ENCODE data around the gene ZNF594. TPM values are rescaled to one million over a fixed set of nuclear protein-coding genes. Genes with fewer than 3 reads are reported as not detected.
"Not testable (repeated sequence)": the region's sequence is repeated elsewhere in the genome, so short reads cannot be mapped to it uniquely, and the experiment has no call there.

The ZNF594 gene
- total RNA-seq, 4 donors from 2014 or later, result 1.1 to 6.7 (median 2.9) TPM

DNA sequence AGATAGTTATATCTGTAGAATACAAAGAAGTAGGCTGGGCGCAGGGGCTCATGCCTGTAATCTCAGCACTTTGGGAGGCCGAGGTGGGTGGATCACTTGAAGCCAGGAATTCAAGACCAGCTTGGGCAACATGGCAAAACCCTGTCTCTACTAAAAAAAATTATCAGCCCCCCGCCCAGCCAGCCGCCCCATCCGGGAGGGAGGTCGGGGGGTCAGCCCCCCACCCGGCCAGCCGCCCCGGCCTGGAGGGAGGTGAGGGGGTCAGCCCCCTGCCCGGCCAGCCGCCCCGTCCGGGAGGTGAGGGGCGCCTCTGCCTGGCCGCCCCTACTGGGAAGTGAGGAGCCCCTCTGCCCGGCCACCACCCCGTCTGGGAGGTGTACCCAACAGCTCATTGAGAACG lies 48.8 kb downstream of the ZNF594 start:
- H3K4me3 ChIP-seq; intact Hi-C loops (cut with DNase I; ENCODE audit: low total_unique reads); H3K27ac ChIP-seq; H3K36me3 ChIP-seq; DNase-seq; H3K27me3 ChIP-seq; in situ Hi-C loops (cut with MboI; ENCODE audit: low sequenced_read_pairs in 4 of 4); ATAC-seq; H3K4me1 ChIP-seq; H3K9me3 ChIP-seq: not testable (repeated sequence)

DNA sequence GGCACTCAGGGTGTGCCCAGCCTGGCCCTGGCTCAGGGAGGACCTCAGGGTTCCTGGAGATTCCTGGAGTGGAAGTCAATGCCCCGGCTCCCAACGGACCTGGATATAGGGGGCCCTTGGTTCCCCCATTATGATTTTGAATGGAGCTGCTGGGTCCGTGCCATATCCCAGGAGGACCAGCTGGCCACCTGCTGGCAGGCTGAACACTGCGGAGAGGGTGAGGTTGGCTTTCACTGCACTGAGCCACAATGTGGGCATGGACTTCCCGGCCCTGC lies 52.3 kb downstream of the ZNF594 start:
- TF ChIP-seq, protein P1, sequence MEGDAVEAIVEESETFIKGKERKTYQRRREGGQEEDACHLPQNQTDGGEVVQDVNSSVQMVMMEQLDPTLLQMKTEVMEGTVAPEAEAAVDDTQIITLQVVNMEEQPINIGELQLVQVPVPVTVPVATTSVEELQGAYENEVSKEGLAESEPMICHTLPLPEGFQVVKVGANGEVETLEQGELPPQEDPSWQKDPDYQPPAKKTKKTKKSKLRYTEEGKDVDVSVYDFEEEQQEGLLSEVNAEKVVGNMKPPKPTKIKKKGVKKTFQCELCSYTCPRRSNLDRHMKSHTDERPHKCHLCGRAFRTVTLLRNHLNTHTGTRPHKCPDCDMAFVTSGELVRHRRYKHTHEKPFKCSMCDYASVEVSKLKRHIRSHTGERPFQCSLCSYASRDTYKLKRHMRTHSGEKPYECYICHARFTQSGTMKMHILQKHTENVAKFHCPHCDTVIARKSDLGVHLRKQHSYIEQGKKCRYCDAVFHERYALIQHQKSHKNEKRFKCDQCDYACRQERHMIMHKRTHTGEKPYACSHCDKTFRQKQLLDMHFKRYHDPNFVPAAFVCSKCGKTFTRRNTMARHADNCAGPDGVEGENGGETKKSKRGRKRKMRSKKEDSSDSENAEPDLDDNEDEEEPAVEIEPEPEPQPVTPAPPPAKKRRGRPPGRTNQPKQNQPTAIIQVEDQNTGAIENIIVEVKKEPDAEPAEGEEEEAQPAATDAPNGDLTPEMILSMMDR (IDR thresholded peaks at IDR 0.05 in 4 of 5, conservative IDR thresholded peaks at IDR 0.05 in 1 of 5), result no peak
- no peak for TF ChIP-seq POLR2A (IDR thresholded peaks at IDR 0.05)
- no peaks in the 10 kb centered on the region for H3K9me3 ChIP-seq
- intact Hi-C loops (cut with DNase I; ENCODE audit: low total_unique reads), result no loop called here
- in situ Hi-C loops (cut with MboI; ENCODE audit: low sequenced_read_pairs in 4 of 4), result no loop called here
- no peaks in the 10 kb centered on the region for H3K36me3 ChIP-seq
- H3K4me1 ChIP-seq, result no peaks in the 10 kb centered on the region
- H3K4me3 ChIP-seq, result no peak overlapping the region
- no peak for ATAC-seq
- no peak overlapping the region for H3K27ac ChIP-seq
- no peaks in the 10 kb centered on the region for H3K27me3 ChIP-seq
- DNase-seq, result no peak

DNA sequence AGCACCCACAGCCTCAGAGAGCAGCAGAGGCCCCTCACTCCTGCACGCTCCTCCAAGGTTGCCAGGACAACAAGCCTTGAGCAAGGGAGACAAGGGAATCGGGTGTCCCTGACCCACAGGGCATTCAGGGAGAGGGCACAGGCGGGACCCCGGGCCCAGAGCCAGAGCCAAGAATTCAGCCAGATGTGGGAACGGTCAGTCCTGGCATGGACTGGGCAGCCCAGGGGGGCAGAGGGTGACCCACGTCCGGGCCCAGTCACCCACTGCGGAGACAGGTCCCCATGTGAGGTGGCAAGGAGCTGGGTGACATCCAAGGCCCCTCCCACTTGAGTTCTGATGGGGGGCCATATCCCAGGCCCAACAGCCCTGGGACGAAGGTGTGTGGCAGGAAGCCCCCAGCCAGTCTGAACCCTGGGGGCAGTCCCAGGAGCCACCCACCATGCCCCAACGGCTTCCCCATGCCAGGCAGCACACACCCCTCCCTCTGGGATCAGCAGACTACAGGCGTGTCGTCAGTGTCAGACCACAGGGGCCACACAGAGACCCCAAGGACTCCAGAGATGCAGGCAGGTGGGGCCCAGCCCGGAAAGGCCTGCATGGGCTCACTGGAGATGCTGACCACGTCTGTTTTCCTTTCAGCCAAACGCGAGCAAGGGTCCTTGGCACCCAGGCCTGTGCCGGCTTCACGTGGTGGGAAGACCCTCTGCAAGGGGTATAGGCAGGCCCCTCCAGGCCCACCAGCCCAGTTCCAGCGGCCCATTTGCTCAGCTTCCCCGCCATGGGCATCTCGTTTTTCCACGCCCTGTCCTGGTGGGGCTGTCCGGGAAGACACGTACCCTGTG lies 52.8 kb downstream of the ZNF594 start:
- Histone ChIP-seq H3K27me3 (no peaks in the 10 kb centered on the region), H3K27ac (no peak overlapping the region), H3K36me3 (no peaks in the 10 kb centered on the region), H3K9me3 (no peaks in the 10 kb centered on the region), H3K4me3 (no peak overlapping the region), H3K4me1 (no peaks in the 10 kb centered on the region)
- no peak for ATAC-seq
- intact Hi-C loops (cut with DNase I; ENCODE audit: low total_unique reads), result no loop called here
- in situ Hi-C loops (cut with MboI; ENCODE audit: low sequenced_read_pairs in 4 of 4), result no loop called here
- no peak for DNase-seq
- TF ChIP-seq POLR2A (IDR thresholded peaks at IDR 0.05), result no peak
- TF ChIP-seq, protein P1 (IDR thresholded peaks at IDR 0.05 in 4 of 5, conservative IDR thresholded peaks at IDR 0.05 in 1 of 5), result no peak

DNA sequence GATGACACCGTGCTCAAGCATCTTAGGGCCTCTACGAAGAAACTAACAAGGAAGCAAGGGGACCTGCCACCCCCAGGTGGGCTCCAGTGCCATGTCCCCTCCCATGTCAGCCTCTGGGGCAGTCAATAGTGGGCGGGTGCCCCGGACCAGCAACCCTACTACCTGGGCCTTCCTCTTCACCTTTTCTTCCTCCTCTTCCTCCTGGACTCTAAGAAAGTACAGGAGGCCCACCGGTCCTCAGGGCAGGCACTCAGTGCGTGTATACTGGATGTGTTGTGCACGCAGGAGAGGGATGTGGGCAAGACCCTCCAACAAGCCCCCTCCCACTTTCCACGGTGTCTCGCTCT lies 53.5 kb downstream of the ZNF594 start:
- DNase-seq; in situ Hi-C loops (cut with MboI; ENCODE audit: low sequenced_read_pairs in 4 of 4); H3K9me3 ChIP-seq; H3K27me3 ChIP-seq; H3K36me3 ChIP-seq; ATAC-seq; H3K4me1 ChIP-seq; intact Hi-C loops (cut with DNase I; ENCODE audit: low total_unique reads); H3K27ac ChIP-seq; H3K4me3 ChIP-seq: not testable (repeated sequence)

DNA sequence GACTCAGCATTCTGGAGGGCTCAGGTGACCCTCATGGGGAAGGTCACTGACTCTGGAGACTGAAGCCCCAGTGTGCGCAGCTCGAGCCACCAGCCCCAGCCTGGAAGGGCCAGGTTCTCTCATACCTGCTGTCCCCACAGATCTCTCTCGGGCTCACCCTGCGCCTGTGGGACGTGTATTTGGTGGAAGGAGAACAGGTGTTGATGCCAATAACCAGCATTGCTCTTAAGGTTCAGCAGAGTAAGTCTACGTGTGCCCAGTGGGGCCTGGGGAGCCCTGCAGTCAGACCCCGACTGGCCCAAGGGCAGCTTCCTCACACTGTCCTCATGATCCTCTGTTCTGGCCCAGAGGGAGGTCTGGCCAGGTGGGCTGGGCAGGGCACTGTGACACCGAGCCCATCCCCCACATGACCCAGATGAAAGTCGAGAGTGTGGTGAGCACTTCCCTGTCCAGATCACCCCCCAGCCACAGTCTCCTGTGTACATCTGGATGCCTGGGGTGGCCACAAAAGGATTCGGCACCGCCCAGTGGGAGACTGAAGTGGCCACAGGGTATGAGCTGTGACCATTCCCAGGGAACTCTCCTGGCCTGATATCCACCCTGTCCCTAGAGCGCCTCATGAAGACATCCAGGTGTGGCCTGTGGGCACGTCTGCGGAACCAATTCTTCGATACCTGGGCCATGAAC lies 54.0 kb downstream of the ZNF594 start:
- H3K36me3 ChIP-seq; H3K9me3 ChIP-seq; H3K27me3 ChIP-seq; intact Hi-C loops (cut with DNase I; ENCODE audit: low total_unique reads); H3K27ac ChIP-seq; DNase-seq; H3K4me3 ChIP-seq; ATAC-seq; in situ Hi-C loops (cut with MboI; ENCODE audit: low sequenced_read_pairs in 4 of 4); H3K4me1 ChIP-seq: not testable (repeated sequence)

DNA sequence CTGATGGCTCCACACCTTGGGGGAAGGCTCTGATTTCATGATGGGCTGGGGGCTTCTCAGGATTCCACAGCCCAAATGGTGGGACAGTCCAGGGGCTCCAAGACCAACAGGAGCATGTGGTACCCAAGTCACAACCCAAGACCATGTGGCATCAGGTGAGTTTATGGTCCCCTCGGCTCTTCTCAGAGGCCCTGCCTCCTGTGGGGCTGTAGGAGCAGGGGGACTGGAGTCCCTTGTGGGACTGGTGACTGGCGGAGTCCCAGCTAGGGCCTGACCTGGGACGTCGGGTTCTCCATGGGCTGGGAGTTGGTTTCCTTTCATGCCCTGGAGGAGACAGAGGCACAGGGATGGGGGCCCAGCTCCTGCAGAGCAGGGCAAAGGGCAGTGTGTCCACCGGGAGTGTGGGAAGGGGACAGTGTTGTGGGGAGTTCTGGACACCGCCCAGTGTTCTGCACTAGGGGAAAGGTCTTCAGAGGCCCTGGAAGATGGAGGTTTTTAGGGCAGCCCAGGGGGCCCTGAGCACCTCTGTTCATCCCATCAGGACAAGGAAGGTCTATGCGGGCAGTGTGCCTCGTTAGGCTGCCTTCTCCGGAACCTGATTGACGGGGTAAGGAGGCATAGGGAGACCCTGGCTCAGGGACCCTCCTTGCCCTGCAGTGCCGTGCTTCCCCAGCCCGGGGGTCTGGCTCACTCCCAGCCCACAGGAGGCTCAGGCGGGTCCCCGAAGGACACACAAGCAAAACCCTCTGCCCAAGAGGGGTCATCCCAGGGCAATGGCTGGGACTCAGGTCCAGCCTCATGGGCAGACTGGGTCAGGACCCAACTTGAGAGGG lies 54.9 kb downstream of the ZNF594 start:
- H3K4me3 ChIP-seq; H3K27me3 ChIP-seq; DNase-seq; H3K36me3 ChIP-seq; intact Hi-C loops (cut with DNase I; ENCODE audit: low total_unique reads); H3K27ac ChIP-seq; H3K9me3 ChIP-seq; in situ Hi-C loops (cut with MboI; ENCODE audit: low sequenced_read_pairs in 4 of 4); H3K4me1 ChIP-seq; ATAC-seq: not testable (repeated sequence)
